IPS-NIHi7 (cell line): Measurements from ENCODE around the gene RPS6KA2.
"Not testable (repeated sequence)": the region's sequence is repeated elsewhere in the genome, so short reads cannot be mapped to it uniquely, and the experiment has no call there.

Experiments used
- DNase-seq: peaks from one replicate; pipeline ENCODE4 v3.0.0; 2012; ENCODE audit warnings: mixed read lengths; ENCODE audit errors: extremely low spot score

The RPS6KA2 gene

DNA sequence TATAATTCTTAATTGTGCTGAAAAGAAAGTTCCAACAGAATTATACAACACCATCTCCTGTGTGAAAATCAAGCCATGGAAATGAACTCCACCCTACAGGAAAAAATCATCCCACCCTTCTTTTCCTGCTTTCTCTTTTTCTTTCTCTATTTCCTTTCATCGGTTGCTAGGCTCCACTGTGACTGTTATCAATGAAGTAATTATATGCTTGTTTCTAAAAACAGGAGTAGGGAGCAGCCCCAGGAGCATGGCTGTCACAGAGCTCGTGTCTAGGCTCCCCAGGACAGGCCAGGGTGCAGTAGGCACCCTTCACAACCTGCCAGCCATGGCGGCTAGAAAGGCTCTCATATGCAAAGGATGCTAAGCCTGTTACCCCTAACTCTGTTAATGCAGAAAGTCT lies 257.3 kb downstream of the RPS6KA2 start:
- no peak for DNase-seq

DNA sequence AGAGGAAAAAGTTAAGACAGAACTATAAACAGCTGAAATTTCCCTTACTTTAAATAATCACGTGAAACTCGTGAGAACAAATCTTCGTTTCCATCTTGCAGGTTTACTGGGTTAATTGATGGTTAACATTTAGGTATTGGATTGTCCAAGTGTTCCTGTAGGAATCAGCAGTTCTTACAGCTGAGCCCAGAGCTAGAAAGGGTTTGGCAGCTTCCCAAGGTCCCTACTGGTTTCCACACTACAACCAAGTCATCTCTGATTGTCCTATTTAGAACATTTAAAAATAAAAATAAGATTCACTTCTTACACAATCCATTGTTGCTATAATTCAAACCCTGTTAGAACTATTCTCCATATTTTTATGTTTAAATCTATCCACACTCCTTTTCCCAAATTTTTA lies 260.1 kb downstream of the RPS6KA2 start:
- no peak for DNase-seq

DNA sequence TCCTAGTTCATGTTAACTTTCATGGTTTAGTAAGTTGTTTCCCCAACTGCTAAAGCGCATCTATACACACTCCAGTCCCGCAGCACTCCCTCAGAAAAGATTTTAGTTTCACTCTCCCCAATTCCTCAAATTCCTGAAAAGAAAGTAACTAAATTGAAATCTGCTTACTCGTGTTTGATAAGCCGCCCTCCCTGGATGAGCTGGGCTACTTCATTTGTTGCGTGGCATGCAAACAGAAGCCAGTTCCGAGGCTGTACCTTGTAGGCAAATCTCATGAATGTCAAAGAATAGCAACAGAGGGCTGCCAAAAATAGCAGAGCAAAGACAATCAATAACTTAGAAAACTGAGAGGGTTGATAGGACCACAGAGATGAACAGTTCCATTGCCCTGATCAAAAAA lies 261.2 kb downstream of the RPS6KA2 start:
- no peak for DNase-seq

DNA sequence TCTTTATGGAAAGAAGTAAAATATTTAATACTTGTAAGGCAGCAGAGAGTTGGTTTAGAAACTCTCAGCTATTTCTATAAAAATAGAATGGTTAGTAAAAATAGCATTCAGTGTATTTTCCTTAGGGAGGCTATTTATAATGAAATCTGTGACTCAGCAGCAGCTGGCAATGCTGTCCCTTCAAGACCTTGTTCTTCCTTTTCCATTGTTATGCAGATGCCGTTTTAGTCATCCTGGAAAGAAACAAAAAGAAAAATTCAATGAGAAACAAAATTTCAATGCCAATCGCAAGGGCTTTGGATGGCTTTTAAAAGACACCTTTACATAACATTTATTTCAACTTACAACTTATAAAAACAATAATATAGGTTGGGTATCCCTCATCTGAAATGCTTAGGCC lies 261.8 kb downstream of the RPS6KA2 start:
- DNase-seq, result peak; percentile 36

DNA sequence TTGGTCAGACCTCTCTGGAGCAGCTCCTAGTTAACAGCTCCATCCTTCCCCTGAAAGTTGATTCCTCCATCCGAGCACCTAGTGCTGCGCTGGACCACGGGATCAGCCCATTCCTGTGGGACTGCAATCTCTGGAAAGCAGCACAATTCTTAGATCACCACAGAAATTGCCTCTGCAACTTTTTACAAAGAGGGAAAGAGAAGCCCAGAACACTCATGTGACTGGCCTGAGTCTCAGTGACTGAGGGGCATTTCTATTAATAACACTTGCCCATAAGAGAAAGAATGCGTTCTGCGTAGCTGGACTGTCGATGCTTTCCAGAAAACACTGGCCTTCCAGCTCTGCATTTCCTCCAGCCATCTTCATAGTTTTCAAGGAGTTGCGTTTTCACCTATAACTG lies 262.6 kb downstream of the RPS6KA2 start:
- DNase-seq, result no peak

DNA sequence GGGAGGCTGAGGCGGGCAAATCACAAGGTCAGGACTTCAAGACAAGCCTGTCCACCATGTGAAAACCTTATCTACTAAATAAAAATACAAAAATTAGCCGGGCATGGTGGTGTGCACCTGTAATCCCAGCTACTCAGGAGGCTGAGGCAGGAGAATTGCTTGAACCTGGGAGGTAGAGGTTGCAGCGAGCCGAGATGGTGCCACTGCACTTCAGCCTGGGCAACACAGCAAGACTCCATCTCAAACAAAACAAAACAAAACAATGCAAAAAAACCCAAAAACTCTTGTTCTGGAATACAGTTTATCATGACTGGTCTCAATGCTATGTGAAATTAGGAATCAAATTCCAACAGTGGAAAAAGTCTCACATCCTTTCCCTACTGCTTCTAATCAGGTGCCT lies 264.6 kb downstream of the RPS6KA2 start:
- not testable (repeated sequence) for DNase-seq

DNA sequence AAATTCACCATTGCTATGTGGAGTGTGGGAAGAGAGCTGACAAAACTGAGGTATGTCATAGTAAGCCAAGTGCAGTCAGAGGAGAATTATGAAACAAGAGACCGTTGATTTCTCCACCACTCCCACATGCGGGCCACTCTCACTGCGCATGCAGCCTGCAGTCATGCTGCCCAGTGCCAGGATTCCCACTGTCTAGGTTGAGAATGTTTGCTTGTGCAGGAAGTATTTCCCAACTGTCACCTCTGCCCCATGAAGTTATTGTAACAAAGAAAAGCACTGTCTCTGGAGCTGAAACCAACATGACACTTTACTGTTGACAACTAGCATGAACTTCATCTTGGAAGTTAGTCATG lies 266.0 kb downstream of the RPS6KA2 start:
- DNase-seq, result no peak

DNA sequence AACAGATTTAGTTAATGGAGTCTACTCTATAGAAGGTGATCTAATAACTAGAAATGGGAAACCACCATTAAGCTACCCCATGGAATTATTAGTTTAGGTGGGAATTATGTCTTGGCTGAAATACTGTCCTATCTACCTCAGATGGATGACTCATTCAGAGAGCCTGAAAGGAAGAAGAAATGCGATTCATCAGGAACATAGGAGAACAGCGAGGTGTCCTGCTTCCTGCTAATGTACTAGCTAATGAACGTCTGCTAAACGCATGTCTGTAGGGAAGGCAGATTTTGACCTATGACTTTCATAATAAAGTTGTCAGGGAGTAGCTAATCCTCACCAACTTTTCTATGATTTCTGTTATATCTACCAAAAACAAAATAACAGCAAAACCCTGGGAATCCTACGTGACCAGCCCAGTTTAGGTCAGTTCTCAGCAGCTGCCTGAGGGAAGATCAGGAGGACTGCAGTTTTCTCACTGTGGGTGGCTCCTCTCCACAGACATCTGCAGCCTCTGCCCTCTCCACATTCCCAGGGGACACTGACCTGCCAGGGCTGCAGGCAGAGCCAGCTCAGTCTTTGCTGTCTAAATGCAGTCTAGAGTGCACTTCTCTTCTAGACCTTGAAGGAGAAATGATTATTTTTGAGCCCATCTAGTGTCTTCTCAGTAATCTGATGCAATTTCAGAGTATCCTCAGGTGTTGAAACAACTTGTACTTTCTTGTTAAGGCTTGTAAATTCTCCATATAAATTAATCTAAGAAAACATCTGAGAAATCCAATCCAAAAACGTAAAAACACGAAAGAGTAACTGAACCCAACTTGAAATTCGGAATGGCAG lies 266.6 kb downstream of the RPS6KA2 start:
- DNase-seq, result no peak
